ENCODE data around the gene CYP3A5.

Gene CYP3A5

DNA sequence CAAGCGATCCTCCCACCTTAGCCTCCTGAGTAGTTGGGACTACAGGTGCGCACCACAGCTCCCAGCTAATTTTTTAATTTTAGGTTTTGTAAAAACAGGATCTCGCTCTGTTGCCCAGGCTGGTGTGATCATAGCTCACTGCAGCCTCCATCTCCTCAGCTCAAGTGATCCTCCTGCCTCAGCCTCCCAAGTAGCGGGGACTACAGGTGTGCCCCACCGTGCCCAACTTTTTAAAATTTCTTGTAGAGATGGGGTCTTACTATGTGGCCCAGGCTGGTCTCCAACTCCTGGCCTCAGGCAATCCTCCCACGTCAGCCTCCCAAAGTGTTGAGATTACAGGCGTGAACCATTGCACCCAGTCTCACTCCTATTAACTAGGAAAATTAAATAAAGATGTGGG is 74.3 kb downstream of the CYP3A5 start:
- no peak for DNase-seq

DNA sequence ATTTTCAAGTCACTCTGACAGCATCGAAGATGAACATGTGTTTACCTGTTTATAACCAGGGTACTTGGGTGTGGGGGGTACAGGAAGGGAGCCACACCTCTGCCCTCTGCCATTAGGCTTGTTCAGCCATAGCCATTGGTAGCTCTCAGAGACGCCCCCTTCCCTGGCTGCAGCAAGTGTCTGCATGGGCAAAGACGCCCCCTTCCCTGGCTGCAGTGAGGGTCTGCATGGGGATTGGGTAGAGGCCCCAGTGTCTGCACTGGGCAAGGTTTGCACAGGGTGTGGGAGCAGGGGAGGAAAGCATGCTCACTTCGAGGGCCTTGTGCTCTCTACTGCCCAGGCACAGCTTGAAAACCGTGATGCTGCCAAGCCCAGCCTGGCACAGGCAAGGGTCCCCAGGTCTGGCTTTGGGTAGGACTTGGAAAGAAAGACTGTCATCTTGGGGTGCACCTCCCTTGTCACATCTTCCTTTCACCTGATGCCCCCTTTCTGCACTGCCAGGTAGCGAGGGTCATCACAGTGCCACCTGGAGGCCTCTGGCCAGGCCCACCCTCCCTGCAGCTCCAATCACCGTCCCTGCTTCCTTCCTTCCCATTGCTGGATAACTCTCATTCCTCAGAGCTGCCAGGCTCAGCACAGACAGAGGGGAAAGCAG is 78.0 kb downstream of the CYP3A5 start:
- no peak for DNase-seq

DNA sequence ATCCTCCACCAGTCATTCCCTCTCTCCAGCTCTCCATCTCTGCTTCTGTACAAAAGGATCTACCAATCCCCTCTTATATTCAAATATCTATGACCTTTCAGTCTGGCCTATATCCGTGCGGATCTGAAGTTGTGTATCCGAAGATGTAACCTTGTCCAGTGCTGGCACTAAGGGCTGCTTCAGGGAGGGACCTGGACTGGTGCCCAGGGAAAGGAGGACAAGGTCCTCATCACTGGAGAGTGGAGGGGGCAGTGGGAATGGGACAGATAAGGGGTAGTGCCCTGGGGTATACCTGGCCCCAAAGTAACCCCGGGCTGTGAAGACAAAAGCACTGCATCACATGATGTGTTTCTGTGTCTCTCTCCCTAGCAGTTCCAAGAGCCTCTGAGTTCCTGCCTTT is 80.0 kb downstream of the CYP3A5 start:
- no peak for DNase-seq

Data from hematopoietic multipotent progenitor cell treated with erythropoietin and hydrocortisone succinate and interleukin-3 and kit ligand, for 4 days (in vitro differentiated cells).